GM18519 (cell line): ENCODE results near the gene AXDND1.
A peak's percentile ranks its signal among the peaks of the same experiment; 100 is the strongest.

Source experiments
- ATAC-seq: cut with Tn5 transposase; IDR thresholded peaks from one replicate; pipeline ENCODE4 v1.9.1; 2021; ENCODE audit warnings: mild to moderate bottlenecking, moderate library complexity; ENCODE audit not compliant: unreplicated experiment, low FRiP score

The AXDND1 gene, protein sequence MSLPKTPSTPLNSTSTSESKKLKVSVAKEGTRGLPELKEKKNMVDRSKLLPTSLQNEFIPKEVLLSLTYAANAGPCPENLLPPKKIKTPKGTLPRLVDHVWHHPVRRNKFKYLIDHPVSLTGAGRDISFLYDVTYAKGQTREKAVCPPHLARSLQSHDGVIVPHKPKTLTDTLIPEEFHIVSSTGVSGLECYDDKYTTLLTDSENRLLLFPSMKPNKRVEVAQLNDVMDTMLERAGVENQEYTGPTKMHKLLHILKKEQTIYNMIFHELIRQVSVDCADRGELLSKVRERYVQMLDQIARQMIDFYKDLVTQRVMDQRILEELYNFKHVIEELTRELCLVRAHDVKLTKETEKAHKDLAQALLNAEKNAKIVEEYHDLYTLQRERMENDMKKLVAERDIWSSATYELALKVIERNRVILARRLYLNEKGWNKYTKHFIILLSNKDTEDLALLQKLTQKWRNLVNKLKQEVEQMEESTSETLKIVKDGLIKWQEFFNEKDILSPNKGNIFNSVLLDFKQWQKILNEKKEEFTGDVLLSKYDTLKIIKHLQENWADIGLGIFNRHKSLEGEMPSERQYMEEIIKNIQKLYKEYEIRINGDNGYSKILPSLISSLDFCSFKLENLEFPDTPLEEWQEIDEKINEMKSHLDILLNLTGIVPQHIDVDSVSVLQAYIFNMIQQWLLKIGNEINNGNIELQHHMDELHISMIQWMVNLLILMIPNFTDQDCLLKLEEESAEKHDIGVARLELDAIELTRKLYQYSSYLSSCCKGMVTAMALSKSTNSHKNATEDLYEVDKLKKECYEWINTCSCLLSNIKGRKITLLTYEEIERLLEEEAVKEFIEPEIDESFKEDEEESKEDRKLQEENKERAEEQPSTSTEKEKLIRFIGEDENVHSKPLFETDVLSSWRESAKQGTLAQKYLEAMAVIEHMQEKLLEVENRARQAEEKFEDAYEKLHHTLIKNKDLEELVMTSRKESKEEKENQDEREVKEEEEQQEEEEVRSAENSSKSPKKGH

DNA sequence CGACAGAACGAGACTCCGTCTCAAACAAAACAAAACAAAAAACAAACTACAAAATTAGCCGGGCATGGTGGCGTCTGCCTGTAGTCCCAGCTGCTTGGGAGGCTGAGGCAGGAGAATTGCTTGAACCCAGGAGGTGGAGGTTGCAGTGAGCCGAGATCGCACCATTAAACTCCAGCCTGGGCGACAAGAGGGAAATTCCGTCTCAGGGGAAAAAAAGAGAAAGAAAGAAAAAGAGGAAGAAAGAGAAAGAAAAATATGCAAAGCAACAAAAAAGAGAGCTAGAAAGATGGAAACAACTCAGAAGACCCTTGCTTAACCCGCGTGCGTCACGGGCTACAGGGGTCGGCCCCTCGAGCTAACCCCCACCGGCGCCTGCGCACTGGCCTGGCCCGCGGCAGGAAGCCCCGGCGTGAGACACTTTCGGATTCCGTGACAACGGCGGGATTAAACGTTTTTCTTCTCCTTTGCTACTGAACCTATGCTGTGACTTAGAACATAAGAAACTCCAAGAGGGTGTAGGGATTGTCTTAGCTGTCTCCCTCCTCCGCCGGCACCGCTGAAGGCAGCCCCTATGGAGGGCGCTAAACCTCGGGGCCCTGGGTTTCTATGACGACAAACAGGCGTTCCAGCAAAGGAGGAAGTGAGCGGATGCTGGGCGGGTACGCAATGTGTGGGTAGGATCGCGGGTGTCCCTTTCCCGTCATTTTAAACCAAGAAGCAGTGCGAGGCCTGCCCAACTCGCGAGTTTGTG is at the start of gene AXDND1:
AXDND1 (plus strand) TSS at position 630 of the 751 bp plus-strand sequence. CDS start 539 bp downstream, outside the sequence.
- peak; percentile 94 for ATAC-seq

DNA sequence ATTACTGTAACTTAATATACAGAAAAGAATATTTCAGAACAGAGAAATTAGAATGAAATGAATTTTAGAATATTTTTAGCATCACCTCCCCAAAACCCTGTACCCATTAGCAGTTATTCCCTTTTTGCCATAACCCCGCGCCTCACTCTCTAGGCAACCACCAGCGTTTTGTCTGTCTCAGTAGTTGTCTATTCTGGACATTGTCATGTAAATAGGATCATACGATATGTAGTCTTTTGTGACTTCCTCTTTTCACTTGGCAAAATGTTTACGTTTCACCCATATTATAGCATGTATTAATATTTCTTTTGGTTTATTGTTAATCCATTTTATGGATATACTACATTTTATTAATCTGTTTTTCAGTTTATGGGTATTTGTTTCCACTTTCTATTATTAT is 47.3 kb upstream of the AXDND1 start:
- ATAC-seq: no peak

DNA sequence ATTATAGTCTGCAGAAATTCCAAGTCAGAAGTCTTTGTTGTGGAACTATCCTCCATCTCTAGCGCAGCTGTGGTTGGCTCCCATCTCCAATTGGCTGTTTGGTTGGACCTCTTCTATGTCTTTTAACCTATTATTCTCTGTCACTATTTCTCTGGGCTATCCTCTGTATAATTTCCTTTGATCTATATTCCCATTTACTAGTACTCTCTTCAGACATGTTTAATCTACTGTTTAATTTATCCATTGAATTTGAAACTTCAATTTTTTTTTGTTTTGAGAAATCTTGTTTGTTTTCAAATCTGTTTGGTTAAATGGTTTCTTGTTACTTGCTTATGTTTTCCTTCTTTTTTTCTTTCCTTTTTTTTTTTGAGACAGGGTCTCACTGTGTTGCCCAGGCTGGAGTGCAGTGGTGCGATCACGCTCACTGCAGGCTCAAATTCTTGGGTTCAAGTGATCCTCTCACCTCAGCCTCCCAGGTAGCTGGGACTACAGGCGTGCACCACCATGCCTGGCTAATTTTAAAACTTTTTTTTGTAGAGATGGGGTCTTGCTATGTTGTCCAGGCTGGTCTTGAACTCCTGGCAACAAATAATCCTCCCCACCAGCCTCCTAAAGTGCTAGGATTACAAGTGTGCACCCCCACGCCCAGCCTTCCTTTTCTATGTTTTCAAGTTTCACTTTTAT is 44.1 kb upstream of the AXDND1 start:
- ATAC-seq: no peak

DNA sequence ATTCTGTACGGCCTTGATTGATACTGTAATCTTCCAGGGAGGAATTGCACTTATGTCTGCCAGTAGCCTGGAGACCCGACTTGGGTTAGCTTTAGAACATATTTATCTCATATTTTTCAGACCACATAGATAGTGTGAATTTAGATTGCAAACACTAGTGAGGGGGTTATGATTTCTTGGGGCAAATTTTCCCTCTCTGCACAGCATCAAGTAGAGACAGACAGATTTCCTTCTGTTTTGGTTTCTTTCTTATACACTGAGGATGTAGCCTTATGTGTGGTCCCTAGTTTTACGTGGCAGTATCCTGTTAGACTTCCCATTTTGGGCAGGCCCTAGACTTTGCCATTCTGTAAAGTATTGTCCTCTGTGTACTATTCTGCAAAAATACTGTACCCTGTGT is 43.2 kb upstream of the AXDND1 start:
- no peak for ATAC-seq

DNA sequence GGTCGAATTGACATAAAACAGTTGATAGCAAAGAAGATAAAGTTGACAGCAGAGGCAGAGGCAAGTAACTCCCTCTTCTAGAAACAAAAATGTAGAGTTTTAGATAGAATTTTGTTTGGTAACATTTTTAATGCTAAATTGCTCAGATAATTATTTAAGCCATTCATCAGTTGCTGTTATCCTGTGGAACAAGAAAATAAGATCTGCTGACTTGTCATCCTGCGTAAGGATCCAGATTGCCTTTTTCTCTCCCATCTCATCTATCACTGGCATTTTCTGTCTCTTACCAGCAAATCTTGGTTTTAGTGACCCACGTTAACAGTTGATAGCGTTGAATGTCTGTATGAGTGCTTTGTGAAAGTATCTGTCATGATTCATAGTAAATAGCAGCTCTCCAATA is 42.3 kb upstream of the AXDND1 start:
- no peak for ATAC-seq

DNA sequence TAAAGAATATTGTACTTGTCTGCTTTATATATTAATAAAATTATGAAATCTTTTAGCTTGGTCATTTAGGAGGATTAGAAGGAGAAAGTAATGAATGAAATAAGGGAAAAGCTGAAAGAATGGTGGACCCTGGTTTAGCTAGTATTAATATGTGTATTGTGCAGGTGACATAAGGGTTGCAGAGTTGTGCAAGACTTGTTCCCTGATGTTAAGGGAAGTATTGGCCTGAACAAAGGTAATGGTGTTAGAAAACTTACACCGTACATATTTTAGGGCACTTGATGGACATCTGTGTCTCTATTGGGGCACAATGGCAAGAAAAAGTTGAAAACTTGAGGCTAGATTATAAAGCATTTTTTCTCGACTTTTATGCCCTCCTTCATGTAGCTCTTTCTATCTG is 39.9 kb upstream of the AXDND1 start:
- no peak for ATAC-seq

DNA sequence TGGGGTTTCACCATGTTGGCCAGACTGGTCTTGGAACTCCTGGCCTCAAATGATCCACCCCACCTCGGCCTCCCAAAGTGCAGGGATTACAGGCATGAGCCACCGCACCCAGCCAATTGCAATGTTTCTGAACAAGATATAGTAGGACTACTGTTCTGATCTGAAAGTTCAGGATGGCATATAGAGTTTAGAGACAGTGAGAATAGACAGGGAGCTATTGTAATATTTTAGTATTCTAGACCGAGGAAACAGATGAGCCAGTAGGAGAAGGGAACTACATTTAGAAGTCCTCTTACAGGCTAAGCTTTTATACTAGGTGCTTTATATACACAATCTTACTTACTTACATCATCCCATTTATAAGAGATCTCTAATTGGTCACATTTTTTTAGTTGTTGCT is 39.0 kb upstream of the AXDND1 start:
- ATAC-seq: no peak

DNA sequence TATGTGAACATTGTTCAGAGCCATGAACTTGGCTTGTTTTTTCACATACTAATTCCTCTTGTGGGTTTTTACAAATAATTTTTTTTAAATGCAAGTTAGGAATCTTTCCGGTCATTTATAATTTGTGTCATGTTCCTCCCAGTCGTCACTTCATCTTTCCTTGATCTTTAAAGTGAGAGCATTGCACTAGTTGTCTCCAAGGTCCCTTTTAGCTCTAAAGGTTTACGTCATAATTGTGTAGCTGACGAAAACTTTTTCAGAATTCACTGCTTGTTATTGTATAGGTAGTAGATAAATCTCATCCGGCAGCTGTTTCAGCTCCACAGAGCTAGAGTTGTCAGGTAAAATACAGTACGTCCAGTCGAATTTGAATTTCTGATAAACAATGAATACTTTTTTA is 38.6 kb upstream of the AXDND1 start:
- ATAC-seq: no peak

DNA sequence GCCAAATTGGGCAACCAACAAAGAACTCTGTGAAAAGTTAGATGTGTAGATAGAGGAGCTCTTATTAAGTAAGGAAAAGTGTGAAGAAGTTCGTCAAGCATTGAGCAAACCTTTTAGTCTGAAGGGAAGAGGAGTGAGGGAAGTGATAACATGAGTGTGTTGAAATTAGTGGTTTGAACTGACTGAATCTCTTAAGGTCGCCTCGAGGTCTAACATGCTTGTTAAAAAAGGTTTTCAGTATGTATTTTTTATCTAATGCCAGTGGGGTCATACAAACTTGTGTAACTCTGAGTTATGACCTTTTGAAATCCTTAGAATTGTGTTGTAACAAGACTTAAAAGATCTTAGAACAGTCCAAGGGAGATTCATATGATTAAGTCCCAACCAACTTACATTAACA is 38.1 kb upstream of the AXDND1 start:
- no peak for ATAC-seq

DNA sequence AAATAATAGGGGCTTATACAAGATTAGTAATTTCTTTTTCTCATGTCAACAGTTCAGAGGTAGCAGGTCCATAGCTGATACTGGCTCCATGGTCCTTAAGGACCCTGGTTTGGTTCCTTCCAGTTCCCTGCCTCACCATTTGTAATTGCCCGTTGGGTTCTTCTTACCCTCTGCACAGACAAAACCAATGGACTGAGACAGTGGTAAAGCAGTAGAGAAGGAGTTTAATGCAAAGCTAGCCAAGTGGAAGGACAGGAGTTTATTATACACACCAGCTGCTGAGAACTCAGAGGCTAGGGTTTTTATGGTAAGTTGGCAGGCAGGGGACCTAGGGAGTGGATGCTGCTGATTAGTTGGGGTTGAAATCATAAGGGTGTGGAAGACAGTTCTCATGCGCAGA is 35.9 kb upstream of the AXDND1 start:
- no peak for ATAC-seq

DNA sequence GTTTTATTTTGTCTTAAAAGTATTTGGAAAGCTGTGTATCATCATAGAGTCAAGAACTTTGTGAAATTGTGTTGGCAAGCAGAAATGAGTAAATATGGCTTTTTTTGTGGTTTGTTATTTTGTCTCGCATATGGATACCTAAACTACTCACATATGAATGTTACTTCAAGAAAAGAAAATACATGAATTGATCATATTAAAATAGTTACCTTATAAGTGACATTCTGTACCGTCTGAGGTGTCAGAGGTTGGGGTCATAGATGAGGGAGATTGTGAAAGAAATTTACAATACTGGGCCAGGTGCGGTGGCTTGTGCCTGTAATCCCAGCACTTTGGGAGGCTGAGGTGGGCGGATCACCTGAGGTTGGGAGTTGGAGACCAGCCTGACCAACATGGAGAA is 31.3 kb upstream of the AXDND1 start:
- no peak for ATAC-seq

DNA sequence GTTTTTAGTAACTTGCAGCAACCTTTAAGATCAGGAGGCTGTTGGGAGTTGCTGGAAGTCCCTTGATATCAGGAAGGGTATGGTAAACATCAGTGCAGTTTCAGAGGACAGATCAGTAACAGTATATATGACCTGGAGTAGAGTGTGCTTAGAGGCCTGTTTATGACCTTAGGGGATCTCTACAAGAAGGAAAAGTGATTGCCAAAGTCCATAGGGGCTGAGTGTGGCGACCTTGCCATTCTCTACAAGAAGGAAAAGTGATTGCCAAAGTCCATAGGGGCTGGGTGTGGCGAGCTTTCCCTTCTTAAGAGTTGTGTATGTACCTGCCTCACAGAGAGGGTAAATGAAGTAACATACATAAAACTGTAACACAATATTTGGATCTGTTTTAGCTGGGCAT is 28.5 kb upstream of the AXDND1 start:
- no peak for ATAC-seq

DNA sequence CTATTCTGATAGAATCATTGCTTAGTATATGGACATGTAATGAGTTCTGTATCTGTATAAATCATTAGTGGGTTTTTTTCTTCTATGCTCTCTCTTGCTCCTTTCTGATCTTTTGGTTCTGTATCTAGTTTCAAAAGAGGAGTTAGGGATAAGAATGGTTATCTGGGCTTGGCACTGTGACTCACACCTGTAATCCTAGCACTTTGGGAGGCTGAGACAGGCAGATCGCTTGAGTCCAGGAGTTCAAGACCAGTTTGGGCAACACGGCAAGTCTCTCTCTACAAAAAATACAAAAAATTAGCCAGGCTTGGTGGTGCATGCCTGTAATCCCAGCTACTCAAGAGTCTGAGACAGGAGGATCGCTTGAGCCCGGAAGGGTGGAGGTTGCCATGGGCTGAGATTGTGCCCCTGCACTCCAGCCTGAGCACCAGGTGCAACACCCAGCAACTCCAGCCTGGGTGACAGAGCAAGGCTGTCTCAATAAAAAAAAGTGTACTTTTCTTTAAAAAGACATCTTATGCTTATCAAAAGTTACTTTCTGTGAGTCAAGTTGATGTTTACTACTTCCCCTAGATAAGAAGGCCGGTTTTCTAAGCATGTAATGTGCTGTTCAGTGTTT is 27.7 kb upstream of the AXDND1 start:
- ATAC-seq: no peak

DNA sequence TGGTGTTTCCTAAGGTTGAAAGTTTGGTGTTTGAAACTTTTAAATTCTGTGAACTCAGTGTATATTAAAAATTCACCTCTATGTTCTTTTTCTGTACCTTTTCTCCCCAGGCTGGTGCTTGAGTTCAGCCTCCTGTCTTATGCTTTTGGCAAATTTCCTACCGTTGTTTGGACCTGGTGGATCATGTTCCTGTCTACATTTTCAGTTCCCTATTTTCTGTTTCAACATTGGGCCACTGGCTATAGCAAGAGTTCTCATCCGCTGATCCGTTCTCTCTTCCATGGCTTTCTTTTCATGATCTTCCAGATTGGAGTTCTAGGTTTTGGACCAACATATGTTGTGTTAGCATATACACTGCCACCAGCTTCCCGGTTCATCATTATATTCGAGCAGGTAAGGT is 24.9 kb upstream of the AXDND1 start:
- ATAC-seq: no peak

DNA sequence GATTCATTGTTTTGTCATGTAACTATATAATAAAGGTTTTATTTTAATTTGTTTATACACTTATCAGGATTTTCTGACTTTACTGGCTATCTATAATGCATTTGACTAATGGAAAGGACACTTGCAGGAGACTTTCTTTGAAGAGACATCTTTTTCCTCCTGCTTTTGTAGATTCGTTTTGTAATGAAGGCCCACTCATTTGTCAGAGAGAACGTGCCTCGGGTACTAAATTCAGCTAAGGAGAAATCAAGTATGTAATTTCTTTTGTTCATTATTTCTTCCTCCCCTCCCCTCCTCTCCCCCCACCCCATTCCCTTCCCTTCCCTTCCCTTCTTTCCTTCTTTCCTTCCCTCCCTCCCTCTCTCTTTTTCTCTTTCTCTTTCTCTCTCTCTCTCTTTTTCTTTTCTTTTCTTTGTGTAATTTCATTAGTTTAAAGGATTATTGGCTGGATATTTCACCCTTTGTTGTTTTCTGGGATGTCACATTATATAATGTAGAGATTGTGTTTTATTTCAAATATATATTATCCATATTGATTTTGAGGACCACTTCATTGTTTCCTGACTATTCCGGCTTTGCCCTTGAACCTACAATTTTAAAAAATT is 23.7 kb upstream of the AXDND1 start:
- ATAC-seq: no peak

DNA sequence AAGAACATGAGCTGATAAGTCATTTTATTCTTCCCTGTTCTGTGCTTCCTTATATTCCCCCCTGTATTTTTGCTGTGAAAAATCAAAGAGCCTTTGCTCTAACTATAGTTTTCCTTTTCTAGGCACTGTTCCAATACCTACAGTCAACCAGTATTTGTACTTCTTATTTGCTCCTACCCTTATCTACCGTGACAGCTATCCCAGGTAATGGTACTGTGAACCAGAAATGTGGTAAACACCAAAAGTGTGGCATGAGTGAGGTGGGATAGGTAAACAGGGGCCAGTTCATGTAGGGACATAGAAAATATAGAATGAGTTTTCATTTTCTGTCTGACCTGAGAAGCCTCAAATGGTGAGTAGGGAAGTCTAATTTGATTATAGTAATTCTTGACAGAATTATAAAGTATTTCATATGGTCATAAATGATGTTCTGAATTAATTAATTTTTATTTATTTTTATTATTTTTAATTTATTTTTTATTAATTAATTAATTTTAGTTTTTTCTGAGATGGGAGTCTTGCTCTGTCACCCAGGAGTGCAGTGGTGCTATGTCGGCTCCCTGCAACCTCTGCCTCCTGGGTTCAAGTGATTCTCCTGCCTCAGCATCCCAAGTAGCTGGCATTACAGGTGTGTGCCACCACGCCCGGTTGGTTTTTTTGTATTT is 22.9 kb upstream of the AXDND1 start:
- ATAC-seq: no peak

DNA sequence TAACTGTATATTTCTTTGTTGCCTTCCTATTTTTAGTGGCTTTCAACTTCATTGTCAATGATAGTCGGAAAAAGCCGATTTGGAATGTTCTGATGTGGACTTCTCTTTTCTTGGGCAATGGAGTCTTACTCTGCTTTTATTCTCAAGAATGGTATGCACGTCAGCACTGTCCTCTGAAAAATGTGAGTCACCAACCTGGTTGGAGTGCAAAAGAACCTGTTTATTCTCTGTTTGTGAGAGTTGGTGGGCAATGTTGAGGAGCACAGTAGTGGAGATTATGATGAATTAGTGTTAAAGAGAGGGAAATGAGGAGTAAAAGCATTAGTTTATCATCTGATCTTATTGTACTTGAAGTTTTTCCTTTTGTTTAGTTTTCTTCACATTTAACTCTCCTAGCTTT is 14.5 kb upstream of the AXDND1 start:
- no peak for ATAC-seq

DNA sequence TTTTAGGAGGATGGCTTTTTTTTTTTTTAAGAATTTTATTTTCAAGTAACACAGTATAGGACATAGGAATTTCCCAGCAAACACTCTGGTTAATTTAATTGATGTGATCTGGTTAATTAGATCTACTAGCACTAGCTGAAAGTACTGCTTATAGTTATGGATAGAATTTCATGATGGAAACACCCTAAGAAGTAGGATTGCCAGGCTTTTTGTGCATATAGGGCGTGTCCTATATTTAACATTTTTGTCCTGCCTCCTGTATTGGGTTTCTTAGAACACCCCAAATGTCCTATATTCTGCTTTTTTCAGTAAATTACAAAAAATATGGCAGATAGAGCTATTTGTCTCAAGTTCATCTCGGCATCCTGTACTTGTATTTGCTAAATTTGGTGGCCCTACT is 13.5 kb upstream of the AXDND1 start:
- no peak for ATAC-seq

DNA sequence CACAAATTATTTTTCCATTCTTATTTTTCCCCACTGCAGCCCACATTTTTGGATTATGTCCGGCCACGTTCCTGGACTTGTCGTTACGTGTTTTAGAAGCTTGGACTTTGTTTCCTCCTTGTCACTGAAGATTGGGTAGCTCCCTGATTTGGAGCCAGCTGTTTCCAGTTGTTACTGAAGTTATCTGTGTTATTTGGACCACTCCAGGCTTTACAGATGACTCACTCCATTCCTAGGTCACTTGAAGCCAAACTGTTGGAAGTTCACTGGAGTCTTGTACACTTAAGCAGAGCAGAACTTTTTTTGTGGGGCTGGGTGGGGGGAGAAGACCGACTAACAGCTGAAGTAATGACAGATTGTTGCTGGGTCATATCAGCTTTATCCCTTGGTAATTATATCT is 12.2 kb upstream of the AXDND1 start:
- no peak for ATAC-seq
